AML-193 (cell line): Measurements from ENCODE around the gene COL27A1.

Source experiments
- DNase-seq, 2 experiments: peaks; one replicate each; lab custom pipeline; 2025; lab: John Stamatoyannopoulos, UW

Gene COL27A1

DNA sequence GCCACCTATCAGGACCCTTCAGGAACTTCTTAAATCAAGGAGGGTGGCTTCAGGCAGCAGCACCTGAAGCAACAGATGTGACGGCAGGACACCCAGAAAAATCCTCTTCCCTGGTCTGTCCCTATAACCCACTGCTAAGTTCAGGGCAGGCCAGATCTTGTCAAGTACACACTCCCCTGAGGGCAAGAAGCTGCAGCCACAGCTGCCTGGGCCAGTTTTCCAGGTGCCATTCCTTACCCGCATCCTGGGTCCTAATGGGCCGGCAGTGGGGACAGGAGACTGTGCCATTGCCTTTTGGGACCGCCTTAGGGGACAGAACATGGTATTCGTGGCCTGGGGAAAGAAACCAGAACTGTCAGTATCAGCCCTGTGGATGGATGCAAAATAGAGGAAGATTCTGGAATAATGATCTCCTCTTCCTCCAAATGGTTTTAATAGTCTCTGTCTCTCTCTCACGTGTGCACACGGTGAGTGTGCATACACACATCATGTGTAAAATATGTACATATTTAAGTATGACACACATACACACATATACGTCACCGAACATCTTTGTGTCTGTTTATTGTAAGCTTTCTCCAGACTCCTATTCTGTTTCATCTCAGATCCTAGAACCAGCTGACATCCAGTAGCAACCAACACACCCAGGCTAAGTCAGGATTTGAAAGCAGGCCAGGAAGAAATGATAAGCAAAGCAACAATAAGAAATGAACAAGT is 188.3 kb downstream of the COL27A1 start:
- no peak for DNase-seq

DNA sequence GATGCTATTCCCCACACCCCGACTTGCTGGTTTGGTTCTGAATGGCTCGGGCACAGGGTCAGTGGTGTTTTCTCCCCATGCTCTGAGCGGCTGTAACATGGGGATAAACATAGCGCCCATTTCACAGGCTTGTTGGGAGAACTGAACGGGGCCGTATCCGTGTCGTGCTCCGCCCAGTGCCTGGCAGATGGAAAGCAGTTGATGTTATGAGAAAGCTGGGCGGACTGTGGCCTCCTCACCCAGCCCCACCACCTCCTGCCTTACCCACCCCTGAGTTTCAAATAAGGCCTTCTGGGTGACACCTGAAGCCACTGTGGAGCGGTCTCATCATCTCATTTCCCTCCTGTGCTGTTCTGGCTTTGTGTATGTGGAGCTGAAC is 188.8 kb downstream of the COL27A1 start:
- no peak for DNase-seq

DNA sequence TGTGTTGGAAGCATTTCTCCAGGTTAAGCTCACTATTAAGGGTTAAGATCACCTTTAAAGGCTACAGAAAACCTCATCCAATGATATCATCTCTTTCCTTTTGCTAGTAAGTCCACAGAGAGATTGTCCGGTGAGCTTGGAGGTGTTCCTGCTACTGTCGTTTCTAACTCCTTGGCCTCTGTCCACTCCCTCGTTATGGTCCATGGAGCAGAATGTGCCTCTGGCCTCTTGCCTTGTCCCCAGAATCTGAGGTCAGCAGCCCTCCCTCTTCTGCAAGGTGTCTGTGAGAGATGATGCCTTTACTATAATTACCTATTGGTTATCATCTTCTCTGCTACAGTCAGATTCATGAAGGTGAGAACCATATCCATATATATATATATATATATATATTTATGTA is 189.4 kb downstream of the COL27A1 start:
- no peak for DNase-seq

DNA sequence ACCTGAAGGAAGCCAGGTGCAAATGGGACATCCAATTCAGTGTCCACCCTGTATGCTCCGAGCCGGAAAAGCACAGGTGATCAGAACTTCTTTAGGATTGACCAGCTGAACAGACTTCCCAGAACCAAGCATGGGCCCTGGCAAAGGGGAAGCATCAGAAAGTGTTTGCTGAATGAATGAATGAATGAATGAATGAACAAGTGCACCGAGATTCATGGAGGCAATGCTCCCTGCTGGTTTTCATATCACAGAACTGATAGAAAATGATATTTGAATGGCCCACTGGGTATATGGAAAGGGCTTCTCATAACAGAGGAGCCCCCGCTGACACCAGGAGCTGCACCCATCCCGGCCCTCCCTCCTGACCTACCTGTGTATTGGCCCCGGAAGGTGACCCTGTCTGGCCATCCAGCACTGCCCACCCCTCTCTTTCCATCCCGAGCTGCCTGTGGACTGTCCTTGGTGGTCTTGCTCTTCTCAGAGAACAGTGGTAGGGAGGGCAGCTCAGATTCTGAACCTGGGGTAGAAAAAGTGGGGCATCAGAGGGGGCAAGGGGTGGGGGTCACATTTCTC is 190.2 kb downstream of the COL27A1 start:
- DNase-seq = no peak

DNA sequence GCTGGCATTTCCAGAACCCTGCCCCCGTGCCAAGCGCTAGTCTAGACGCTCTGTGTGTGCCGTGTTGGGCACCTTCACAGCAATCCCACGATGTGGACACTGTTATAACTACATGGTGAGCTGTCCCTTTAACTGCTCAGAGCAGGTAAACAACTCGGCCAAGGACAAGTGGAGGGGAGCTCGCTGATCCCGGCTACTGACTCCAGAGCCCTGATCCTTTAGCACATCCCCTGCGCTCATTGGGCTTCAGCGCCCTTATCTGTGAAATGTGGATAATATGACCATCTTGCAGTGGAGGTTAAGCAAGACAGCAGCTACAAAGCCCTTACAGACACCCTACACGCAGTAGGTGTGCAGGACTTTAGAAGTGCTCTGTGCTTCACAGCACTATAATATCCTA is 190.8 kb downstream of the COL27A1 start:
- DNase-seq = no peak

DNA sequence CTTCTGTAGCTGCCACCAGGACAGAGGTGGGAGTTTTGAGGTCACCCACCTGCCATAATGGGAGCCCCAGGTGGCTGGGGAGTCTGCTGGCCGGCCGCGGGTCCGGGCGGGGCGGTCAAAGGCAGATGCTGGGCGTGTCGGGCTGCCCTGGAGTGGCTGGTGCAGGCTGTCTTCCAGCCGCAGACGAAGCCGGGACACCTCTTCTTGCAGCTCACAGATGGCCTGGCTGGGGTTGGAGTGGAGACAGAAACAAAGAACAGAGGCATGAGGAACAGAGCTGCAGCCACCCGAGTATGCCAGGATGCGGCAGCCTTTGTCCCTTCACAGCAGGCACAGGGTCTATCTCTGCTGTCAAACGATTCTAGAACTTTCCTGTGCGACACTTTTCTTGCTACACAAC is 192.3 kb downstream of the COL27A1 start:
- no peak for DNase-seq

DNA sequence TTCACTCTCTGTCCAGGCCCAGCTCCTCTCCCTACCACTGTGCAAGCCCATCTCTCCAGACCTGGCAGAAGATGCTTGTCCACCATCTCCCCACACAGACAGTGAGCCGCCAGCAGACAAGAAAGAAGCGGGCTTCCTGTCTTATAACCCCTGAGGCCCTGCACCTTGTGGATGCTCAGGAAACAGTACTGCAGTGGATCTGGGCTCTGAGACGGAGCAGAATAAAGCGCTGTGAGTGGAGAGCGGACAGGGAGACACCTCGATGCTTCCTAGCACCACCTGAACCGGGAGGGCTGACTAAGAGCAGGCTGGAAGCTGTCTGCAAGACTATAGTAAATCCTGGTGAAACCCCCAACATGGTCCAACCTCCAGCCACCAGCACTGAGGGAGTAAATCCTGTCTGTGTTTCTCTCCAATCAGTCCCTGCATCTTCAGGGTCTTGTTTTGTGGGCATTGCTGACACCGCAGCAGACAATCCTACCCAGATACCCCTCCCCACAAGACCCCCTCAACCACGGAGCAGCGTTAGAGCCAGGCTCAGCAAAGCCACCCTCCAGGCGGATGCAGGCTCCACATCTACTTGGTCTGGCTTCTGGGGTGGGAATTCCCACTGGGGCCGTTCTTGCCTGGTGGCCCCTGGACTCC is 193.0 kb downstream of the COL27A1 start:
- no peak for DNase-seq

DNA sequence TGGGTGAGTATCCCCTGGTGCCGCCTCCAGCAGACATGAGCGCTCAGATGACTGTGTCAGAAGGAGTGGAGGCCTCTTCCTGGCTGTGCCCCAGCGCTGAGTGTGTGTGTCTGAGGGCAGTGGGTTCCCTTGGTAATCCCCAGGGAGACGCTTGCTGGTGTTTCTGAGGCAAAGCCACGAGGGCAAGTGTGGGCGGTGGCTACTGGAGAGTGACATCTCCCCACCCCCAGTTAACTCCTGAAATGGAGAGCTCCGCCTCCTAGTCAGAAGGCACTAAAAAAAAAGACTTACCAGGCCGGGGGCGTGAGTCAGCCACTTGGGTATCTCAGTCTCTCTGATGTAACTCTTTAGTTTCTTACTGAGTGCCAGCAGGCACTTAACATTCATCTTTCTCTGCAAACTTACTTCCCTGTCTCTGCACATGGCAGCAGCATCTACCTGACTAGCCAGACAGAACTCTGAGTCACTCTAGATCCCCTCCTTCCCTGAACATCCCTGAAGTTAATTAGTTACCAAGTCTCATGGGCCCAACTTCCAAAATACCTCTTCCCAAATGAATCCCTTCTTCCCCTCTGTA is 193.7 kb downstream of the COL27A1 start:
- DNase-seq = no peak

DNA sequence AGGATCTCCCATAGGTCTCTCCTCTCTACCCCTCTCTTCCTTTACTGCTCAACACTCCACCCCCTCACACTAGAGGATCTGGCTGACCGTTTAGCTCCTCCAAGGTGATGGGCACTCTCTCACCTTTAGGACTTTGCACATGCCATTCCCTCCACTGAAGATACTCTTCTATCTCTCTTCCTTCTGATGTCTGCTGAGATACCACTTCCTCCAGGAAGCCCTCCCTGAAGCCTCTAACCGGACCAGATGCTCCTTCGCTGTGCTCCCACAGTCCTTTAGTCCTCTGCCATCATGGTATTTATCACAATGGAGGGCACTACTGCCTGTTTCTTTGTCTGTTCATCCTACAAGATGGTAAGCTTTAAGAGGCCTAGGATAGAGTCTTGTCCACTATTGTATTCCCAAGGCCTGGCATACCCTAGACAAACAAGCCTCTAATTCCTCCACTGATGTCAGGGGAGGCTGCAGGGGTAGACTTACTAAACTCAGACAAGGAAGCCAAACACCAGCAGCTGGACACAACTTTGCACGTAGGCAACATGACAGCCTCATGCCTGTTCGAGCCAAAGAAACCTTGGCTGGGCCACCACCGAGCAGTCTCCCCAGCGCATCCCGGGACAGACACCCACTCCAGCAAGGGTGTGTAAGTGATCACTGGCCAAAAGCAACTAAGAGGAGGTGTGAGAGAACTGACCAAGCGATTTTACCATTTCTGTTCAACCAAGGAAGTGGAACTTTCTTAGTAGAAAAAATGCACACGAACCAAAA is 194.6 kb downstream of the COL27A1 start:
- DNase-seq = no peak

DNA sequence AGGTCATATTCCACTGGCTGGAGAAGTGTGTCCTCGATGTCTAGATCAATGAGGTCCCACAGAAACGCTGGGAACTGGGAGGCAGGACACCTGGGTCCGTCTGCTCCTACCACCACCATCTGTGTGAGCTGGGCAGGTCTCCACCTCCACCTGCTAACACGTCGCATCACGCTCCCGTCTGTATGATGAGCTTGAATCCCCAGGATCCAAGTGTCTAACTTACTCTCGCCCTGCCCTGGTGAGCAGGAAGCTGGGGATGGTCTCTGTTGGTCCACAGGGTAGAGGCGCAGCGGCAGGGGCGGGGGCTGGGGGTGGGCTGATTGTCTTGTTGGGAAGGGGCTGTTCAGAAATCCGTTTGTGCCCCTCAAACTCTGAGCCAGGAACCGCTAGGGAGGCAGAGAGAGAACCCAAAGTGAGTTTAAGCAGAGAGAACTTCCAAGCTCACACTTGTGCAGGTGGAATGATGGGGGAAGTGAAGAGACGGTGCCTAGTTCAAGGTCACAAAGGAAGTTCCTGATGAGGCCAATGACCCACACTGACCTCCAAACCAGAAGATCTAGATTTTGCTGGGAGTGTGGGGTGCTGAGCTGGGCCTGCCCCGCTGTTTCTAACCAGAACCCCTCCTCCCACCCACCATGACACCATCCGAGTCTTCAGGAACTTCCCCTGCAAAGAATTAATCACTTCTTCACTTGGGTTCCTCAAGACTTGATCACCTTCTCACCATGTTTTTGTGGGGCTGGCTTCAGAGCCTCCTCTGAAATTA is 195.5 kb downstream of the COL27A1 start:
- DNase-seq = no peak

DNA sequence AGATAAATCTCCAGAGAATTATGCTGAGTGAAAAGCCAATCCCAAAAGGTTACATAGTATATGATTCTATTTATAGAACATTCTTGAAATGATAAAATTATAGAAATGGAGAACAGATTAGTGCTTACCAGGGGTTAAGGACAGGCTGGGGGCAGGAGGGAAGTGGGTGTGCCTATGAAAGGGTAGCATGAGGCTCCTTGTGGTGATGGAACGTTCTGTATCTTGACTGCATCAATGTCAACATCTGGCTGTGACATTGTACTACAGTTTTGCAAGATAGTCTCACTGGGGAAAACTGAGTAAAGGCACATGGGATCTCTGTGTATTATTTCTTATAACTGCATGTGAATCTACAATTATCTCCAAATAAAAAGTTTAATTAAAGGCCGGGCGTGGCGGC is 196.6 kb downstream of the COL27A1 start:
- DNase-seq = no peak

DNA sequence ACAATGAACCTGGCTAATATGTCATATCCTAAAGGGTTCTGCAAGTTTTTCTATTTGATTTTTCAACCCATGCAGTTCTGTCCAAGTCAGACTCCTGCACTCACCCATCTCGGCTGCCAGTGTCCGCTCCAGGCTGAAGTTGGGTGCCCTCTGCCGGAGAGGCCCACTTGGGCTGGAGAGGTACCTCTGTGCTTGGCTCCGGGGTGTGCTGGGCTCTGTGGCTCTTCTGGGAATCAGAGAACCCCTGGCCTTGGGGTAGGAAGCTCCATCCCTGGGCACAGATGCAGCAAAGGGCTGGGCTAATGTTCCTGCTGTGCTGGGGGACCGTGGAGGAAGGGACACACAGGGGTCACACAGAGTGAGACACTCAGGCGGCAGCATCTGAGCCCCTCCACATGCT is 200.5 kb downstream of the COL27A1 start:
- DNase-seq = no peak

DNA sequence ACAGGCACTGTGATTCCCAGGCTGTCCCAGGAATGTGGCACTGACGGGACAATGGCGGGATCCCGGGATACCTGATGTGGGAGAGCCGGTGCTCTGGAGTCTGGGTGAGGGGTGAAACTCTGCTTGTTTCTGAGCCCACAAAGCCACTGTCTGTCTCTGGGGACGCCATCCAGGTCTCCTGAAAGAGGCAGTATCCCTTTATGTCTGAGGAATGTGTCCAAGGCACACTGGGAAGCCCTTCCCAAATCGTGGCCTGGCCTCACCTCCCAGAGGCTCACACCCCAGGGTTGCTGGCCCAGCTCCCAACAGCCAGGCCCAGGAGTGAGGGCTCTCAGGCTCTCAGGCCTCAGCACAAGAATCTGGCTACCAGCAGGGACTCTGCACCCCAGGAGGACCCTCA is 201.5 kb downstream of the COL27A1 start:
- no peak for DNase-seq

DNA sequence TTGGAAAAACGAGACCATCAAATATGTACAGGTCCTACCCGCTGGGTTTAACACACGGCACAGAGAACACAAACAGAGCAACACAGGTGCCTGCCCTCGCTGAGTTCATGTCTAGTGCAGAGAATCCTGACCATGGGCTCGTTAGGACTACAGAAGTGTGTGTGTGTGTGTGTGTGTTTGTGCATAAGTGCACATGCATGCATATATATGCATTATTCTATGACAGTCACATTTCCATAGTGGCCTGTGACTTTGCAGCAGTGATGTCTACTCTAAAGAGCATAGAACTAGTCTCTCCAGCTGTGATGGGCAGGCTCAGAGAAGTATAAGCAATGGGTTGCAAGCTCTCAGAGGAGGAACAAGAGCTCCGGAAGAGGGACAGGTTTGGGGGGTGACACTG is 202.0 kb downstream of the COL27A1 start:
- no peak for DNase-seq

DNA sequence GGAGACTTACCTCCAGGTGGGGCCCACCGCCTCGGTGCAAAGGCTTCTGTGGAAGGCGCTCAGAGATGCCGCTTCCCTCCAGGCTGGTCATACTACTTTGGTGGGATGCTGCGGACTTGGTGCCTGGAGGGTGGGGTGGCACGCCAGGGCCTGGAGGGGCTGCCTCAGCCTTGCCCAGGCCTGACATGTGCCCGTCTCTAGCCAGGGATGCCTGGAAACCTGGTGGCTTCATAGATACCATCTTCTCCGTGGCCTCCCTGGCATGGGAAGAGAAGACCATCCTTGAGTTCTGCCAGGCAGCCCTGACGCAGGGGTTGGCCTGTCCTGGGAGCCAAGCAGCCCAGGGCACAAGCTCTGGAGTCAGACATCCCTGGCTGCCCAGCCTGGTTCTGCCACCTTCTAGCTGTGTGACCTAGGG is 202.6 kb downstream of the COL27A1 start:
- DNase-seq = no peak

DNA sequence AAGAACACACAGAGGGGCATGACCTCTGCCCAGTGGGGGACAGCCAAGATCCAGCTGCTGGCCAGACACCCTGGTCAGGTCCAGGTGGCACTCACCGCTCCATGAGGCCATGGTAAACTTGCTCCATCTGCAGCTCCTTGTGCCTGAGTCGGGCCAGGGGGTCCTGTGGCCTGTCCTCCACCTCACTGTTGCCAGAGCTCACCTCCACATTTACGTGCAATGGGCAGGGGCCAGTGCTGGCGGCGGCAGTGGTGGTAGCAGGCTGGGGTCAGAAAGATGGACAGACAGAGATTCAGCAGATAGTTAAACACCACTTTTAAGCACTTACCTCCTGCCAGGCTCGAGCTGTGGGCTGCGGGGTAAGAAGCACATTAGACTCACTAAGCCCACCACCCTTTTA is 204.5 kb downstream of the COL27A1 start:
- no peak for DNase-seq

DNA sequence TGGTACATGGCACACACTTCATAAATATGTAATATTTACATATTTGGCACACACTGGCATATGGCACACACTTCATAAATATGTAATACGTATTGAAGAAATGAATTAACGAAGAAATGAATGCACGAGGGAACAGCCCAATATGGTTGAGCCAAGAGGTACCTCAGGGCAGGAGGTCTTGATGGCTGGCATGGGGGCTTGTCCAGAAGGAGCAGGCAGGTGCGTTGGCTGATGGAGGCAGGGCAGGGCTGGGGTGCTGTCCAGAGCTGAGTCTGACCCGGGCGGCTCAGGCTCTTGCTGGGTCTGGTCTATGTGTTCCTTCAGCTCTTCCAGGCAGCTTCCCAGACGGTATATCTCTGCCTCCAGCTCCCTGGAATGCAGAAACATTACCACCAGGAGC is 206.2 kb downstream of the COL27A1 start:
- DNase-seq = no peak
